Esophagus muscularis mucosa (tissue), 3 donors: Measurements from ENCODE around the gene FOXL2.

Source experiments
- EP300 ChIP-seq: sonication (generic); formaldehyde crosslinking; IDR thresholded peaks from one replicate; pipeline ENCODE4 v1.6.1; 2017; ENCODE audit warnings: antibody characterized with exemption
- TF ChIP-seq, protein P1 (sequence below), 3 experiments: fragments of 200-600 bp in 2 of 3; fragments of 450-650 bp in 1 of 3; sonication (generic) in 2 of 3; IDR thresholded peaks; one replicate each; pipeline ENCODE4 v1.5.1; 2017 to 2019; ENCODE audit warnings: antibody characterized with exemption in 3 of 3, mild to moderate bottlenecking in 2 of 3, moderate library complexity in 1 of 3

- TF ChIP-seq, protein P1, sequence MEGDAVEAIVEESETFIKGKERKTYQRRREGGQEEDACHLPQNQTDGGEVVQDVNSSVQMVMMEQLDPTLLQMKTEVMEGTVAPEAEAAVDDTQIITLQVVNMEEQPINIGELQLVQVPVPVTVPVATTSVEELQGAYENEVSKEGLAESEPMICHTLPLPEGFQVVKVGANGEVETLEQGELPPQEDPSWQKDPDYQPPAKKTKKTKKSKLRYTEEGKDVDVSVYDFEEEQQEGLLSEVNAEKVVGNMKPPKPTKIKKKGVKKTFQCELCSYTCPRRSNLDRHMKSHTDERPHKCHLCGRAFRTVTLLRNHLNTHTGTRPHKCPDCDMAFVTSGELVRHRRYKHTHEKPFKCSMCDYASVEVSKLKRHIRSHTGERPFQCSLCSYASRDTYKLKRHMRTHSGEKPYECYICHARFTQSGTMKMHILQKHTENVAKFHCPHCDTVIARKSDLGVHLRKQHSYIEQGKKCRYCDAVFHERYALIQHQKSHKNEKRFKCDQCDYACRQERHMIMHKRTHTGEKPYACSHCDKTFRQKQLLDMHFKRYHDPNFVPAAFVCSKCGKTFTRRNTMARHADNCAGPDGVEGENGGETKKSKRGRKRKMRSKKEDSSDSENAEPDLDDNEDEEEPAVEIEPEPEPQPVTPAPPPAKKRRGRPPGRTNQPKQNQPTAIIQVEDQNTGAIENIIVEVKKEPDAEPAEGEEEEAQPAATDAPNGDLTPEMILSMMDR (IDR thresholded peaks at IDR 0.05), result no peak
- TF ChIP-seq EP300, result no peak
Observed at GRCh38 chr3:138944654-138944928, 2.3 kb downstream of the FOXL2 start.
